ENCODE measurements around the gene STK17A. TPM values are rescaled to one million over a fixed set of nuclear protein-coding genes. Genes with fewer than 3 reads are reported as not detected.
A peak's percentile ranks its signal among the peaks of the same experiment; 100 is the strongest.
"Not testable (repeated sequence)": the region's sequence is repeated elsewhere in the genome, so short reads cannot be mapped to it uniquely, and the experiment has no call there.

The STK17A gene
- total RNA-seq, 4 donors from 2014 or later, result 12.9 to 60.2 (median 15.7) TPM

DNA sequence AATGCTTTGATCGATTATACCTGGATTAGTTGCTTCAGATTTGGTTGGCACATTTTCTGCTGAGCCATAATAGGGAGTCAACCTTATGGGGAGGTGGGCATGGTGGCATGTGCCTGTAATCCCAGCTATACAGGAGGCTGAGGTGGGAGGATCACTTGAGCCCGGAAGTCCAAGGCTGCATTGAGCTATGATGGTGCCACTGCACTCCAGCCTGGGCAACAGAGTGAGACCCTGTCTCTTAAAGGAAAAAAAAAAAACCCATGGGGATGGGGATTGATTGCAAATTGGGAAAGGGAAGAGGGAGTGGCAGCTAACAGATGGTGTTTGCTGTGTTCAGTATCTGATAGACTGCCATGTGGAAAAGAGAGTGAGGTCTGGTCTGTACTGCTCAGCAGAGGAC, 11.1 kb downstream of the STK17A start:
- ATAC-seq (ENCODE audit: low FRiP score), result no peak
- TF ChIP-seq, protein P1, sequence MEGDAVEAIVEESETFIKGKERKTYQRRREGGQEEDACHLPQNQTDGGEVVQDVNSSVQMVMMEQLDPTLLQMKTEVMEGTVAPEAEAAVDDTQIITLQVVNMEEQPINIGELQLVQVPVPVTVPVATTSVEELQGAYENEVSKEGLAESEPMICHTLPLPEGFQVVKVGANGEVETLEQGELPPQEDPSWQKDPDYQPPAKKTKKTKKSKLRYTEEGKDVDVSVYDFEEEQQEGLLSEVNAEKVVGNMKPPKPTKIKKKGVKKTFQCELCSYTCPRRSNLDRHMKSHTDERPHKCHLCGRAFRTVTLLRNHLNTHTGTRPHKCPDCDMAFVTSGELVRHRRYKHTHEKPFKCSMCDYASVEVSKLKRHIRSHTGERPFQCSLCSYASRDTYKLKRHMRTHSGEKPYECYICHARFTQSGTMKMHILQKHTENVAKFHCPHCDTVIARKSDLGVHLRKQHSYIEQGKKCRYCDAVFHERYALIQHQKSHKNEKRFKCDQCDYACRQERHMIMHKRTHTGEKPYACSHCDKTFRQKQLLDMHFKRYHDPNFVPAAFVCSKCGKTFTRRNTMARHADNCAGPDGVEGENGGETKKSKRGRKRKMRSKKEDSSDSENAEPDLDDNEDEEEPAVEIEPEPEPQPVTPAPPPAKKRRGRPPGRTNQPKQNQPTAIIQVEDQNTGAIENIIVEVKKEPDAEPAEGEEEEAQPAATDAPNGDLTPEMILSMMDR (IDR thresholded peaks at IDR 0.05), result no peak
- no peak for DNase-seq (ENCODE audit: low spot score)

DNA sequence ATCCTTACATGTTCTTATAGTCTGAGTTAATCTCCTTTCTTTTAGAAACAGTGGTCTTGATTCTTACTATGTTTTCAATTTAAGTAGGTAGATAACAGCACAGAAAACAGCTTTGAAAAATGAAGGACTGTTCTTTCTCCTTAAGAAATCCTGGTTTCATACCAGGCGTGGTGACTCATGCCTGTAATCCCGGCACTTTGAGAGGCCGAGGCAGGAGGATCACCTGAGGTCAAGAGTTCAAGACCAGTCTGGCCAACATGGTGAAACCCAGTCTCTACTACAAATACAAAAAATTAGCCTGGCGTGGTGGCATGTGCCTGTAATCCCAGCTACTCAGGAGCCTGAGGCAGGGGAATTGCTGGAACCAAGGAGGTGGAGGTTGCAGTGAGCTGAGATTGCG, 13.5 kb downstream of the STK17A start:
- ATAC-seq (ENCODE audit: low FRiP score); DNase-seq (ENCODE audit: low spot score): not testable (repeated sequence)

DNA sequence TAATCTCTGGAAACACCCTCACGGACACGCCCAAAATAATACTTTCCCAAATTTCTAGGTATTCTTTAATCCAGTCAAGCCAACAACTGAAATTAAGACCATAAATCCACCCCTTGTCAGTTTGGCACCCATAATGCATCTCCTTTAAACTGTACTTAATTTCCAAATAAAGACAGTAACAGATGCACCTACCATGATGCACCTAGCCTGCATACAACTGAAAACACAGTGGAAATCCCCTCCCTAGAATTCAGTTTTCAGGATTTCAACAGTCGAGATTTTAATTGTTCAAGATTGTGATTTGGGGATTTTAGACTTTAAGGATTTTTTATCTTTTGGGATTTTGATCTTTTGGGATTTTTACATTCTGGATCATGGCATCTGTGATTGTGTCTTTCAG, 17.1 kb downstream of the STK17A start:
- TF ChIP-seq, protein P1 (IDR thresholded peaks at IDR 0.05), result no peak
- ATAC-seq (ENCODE audit: low FRiP score) (no peak), DNase-seq (ENCODE audit: low spot score) (no peak)

DNA sequence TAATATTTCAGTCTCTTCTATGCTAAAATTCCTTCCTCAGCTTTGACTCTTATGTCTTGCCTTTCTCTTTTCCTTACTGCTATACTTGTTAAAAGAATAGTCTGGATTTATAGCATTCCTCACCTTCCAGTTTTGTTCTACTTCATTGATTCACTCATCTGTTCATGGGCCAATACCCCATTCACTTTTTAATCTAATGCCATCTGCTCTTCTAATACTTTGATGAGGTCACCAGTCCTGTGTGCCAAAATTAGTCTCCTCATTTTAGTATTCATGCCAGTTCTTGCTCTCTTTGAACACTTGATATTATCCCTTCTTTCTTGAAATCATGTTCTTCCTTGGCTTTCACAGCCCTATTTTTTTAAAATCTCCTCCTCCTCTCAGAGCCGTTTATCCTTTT, 19.3 kb downstream of the STK17A start:
- ATAC-seq (ENCODE audit: low FRiP score), result no peak
- TF ChIP-seq, protein P1 (IDR thresholded peaks at IDR 0.05), result no peak
- no peak for DNase-seq (ENCODE audit: low spot score)

DNA sequence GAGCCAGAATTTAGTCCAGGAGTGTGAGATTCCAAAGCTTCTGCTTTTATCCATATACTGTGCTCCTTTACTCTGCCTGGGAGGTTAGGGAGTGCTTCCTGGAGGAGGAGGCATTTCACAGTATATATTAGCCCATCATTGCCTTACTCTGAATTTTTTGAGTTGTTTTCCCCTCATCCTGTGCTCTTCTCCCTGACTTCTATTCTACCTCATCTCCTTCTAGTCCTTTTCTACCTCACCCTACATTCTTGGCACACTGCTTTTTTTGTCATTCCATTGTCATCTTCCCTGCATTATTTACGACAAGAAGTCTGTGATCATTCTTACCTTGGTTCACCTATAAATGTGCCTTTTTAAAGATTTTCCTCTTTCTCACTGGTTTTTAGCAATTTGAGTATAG, 21.3 kb downstream of the STK17A start:
- ATAC-seq (ENCODE audit: low FRiP score) (no peak), DNase-seq (ENCODE audit: low spot score) (no peak)
- TF ChIP-seq, protein P1 (IDR thresholded peaks at IDR 0.05), result no peak

DNA sequence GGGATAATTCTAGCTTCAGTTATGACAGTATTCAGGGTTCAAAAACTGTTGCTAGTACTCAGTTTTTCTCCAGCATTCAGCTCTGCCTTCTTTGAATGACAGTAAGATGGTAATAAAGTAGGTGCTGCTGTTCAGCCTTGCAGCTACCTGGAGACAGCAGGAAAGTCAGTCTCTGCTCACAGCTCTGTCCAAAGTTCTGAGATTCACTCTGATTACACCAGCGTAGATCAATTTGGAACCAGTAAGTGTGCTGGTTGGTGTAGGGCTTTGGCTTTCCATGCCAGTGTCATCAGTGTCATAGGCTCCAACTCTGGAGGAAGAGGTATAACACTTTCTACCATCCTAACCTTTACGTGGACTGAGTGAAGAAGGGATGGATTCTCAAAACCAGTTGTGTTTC, 26.2 kb downstream of the STK17A start:
- ATAC-seq (ENCODE audit: low FRiP score) (no peak), DNase-seq (ENCODE audit: low spot score) (no peak)
- TF ChIP-seq, protein P1 (IDR thresholded peaks at IDR 0.05), result no peak

DNA sequence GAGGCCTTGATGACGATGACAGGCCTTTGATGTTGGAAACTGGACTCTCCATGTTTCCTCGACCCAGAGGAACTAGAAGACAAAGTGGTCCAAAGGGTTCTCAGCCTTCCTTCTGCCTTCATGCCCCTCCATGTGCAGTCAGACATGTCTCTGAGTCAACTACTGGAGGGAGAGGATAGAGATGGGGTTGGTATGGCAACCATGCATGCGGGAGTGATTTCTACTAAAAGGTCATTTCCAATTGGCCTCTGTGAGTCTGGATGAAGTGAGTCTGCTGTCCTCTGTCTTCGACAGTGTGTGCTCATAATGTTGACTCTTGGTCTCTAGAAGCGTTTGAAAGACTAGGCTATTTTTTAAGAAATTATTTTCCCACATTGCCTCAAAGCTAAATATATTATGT, 29.2 kb downstream of the STK17A start:
- ATAC-seq (ENCODE audit: low FRiP score) (peak; percentile 43), DNase-seq (ENCODE audit: low spot score) (no peak)
- TF ChIP-seq, protein P1 (IDR thresholded peaks at IDR 0.05), result no peak

Data from omental fat pad (tissue), 4 donors.